Stimulated activated CD4-positive, alpha-beta T cell treated with anti-CD3 and anti-CD28 coated beads, Interleukin-4, amount 100 ng/mL, for 48 hours (primary cell): ENCODE data around the gene TBCCD1.
"Not testable (repeated sequence)": the region's sequence is repeated elsewhere in the genome, so short reads cannot be mapped to it uniquely, and the experiment has no call there.

Experiments used
- DNase-seq, 2 donors: peaks; one replicate each; pipeline ENCODE4 v3.0.0-alpha.2; 2020; ENCODE audit warnings: low read depth in 2 of 2

TBCCD1 gene

GRCh38 chr3:186520431-186520830 lies 46.7 kb downstream of the TBCCD1 start:
- DNase-seq = no peak

GRCh38 chr3:186519021-186519658 lies 48.0 kb downstream of the TBCCD1 start:
- peak in 1 of 2 donors; percentile 54 for DNase-seq

DNA sequence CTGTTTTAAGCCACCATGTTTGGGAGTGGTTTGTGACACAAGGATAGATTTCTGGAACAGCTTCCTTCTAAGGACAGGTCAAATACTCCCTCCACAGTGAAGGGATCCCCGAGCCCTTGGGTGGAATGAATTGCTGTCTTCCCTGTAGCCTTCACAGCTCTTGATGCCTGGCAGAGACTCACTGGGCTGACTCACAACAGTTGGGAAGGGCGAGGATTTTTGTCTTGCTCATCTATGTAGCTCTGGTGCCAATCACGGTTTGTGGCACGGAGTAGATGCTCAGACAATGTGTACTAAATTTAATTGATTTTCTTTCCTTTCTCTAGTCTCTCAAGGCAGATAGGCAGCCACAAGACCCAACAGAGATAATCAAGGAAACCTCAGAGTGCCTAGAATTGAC lies 49.9 kb downstream of the TBCCD1 start:
- DNase-seq = no peak

GRCh38 chr3:186516646-186517045 lies 50.5 kb downstream of the TBCCD1 start:
- no peak for DNase-seq

GRCh38 chr3:186515125-186515524 lies 52.0 kb downstream of the TBCCD1 start:
- no peak for DNase-seq

GRCh38 chr3:186514296-186515002 lies 52.7 kb downstream of the TBCCD1 start:
- peak in 1 of 2 donors; percentile 37 for DNase-seq

DNA sequence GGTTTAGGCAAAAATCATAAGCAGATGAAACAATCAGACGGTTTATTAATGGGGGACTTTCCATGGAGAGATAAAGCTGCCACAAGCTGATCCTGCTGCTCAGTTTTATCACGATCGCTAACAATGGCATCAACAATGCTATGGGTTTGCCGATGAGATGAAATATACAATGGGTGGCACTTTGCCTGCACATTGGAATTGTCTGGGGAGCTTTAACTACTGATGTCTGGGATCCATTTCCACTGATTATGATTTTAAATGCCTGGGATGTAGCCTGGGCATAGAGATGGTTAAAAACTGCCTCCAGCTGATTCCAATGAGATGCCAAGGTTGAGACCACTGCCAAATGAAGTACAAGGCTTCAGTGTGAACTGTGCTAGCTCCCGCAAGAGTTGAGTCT lies 53.8 kb downstream of the TBCCD1 start:
- DNase-seq = no peak

DNA sequence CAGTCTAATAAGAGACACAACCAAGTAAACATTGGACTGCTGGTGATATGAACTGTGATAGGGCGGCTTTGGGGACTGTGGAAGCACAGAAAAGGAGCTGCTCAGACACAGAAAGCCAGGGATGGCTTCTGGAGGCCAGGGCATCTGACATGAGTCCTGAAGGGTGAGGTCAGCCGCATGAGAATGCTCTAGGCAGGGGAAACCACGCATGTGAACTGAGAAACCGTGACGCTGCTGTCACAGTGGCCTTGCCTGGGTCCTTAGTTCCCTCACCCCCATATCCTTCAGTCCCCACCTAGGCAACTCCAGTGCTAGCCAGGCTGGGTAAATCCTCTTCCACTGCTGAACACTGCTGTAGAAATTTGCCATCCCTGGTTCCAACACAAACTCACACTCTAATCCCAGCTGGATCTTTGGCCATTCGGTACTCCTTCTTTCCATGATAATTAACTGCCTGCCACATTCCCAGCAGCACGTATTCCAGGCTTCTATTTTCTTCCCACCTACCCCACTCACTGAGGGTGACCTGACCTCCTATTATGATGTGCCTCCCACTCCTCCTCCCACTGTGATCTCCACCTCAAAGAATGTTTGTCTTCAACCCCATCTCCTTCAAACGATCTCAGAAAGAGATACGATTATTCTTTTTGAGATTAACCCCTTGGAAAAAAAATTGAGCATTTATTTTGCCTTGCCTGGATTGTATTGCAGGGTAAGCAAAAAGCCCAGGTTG lies 54.4 kb downstream of the TBCCD1 start:
- DNase-seq = no peak

- DNase-seq = no peak
Measured at GRCh38 chr3:186511702-186512101, 55.4 kb downstream of the TBCCD1 start.

DNA sequence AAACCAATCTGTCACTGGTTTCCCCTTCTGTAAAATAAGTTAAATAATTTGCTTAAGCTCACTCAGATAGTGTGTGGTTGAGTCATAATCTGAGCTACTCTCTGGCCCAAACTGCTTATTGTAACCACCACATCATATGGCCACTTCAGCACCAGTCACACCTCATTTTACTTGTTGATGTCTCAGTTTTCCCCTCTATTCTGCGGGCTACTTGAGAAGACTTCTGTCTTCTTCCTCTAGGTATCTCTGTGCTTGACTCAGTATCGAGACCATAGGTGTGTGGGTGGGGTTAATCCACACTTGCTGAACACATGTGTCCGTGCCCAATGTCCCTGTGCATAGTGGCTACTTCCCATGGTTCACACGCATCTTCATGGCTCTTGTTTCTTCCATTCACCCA lies 55.9 kb downstream of the TBCCD1 start:
- no peak for DNase-seq

DNA sequence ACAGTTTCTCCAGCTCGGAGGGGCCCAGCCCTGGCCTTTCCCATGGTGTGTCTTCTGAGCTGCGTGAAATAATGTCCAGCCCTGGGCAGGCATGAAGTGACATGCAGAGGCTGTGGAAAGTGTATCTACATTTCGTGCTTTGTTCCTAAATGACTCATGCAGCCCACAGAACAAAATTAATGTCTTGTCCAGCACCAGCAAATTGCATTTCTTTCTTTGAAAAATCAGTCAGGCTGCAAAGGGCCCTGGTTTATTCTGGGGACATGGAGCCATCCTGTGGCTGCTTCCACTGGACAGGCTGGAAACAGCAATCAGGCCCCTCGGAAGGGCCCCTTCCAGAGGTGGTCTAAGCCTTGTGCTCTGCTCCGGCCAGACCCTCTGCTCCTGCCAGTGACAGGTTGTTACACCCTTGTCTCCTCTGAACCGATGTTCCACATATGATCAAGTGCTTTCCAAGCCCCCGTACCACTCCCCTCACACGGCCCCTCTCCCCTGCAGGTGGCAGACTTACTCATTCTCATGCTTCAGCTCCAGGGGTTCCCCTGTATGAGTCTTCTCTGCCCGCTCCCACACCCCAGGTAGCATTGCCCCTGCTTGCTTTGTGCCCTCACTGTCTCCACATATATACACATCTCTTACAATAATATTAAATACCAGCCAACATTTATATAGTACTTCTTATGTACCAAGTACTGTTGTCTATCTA lies 56.6 kb downstream of the TBCCD1 start:
- DNase-seq = no peak

DNA sequence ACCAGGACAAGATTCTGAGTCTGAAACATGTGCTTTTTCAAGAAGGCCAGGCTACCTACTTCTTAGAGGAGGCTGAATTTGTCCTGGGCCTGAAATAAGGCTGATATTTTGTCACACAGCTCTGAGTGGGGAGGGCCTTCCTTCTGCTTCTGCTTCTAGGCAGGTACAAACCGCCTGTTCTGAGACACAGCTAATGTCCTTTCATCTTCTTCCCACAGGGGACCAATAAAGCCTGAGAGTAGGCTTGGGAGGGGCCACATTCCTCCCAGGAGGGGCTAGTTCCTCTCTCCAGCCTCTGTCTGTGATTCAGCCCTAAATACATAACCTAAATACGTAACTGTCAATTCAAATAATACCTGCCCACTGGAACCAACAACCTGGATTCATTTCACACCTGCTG lies 57.7 kb downstream of the TBCCD1 start:
- DNase-seq = no peak

GRCh38 chr3:186506857-186507256 lies 60.3 kb downstream of the TBCCD1 start:
- DNase-seq = peak in 1 of 2 donors; percentile 30

DNA sequence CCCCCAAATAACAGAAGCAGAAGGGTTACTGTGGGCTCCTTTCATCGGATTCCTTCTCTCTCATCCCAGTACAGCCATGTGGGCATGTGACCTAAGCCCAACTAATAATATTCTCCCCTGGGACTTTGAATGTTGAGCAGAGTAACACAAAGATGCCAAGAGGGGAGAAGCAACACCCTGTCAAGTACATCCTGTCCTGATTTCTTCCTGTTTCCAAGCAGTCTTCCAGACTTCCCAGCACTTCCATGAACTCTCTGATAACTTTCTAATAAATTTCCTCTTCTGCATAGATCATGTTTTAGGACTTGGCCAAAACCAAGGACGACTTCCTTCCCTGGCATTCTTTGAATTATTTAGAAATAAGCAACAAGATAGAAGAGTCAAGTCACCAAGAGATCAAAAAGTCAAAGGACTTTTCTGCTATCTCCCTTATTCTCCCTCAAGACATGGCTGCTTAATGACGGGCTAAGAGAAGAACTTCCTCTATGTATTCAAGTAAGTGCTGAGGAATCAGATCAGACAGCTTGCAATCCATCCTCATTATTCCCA lies 60.9 kb downstream of the TBCCD1 start:
- DNase-seq = no peak

DNA sequence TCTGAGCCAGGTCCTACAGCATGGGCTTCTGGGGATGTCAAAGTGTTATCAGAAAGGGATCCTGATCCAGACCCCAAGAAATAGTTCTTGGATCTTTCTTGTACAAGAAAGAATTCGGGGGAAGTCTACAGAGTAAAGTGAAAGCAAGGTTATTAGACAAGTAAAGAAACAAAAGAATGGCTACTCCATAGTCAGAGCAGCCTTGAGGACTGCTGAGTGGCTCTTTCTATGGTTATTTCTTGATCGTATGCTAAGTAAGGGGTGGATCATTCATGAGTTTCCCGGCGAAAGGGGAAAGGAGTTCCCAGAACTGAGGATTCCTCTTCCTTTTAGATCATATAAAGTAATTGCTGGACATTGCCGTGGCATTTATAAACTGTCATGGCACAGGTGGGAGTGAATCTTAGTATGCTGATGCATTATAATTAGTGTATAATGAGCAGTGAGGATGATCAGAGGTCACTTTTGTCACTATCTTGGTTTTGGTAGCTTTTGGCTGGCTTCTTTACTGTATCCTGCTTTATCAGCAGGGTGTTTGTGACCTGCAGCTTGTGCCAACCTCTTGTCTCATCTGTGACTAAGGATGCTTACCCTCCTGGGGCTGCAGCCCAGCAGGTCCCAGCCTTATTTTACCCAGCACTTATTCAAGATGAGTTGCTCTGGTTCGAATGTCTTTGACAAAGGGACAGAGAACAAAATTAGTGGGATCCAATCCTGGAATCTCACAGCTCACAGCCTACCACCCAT lies 64.0 kb downstream of the TBCCD1 start:
- DNase-seq = no peak

- no peak for DNase-seq
Measured at GRCh38 chr3:186502138-186502948, 64.8 kb downstream of the TBCCD1 start.

GRCh38 chr3:186499949-186500348 lies 67.2 kb downstream of the TBCCD1 start:
- not testable (repeated sequence) for DNase-seq

DNA sequence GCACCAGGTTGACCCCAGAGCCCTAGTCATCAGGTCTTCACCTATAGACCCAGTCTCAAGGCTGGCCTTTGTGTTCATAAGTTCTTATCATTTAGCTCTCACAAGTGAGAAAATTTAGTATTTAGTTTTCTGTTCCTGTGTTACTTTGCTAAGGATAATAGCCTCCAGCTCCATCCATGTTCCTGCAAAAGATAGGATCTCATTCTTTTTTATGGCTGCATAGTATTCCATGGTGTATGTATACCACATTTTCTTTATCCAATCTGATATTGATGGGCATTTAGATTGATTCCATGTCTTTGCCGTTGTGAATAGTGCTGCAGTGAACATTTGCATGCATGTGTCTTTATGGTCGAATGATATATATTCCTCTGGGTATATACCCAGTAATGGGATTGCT lies 69.1 kb downstream of the TBCCD1 start:
- not testable (repeated sequence) for DNase-seq

DNA sequence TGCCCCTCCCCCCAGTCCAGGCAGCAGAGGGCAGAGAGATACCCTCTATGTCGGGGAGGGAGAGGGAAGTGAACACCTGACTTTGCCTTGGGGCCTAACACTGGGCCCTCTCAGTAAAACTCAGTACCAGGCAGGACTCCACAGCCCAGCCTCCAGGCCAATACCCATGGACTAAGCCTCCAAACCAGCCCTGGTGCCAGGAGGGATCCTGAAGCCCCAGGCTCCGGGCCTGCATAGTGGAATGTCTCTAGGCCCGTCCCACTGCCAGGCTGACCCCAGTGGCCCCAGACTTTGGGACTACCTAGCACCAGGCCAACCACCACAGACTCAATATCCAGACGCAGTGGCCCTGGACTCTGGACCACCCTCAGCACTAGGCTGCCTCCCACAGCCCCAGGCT lies 69.5 kb downstream of the TBCCD1 start:
- no peak for DNase-seq

DNA sequence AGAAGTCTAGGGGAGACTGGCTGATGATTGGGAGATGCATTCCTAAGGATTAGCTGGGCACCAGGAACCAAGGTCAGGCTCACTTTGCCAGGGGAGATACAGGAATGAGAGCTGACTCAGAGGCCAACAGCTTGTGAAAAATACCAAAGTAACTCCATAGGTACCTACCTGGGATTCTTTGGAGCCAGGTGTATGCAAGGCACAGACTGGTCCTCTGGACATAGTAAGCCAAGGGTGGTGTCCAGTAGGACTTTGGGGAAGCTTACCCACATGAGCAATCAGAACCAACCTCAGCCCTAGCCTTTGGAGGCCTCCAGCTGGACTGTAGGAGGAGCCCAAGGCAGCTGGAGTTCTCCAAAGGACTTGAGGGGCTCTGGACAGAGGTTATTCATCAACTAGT lies 70.5 kb downstream of the TBCCD1 start:
- no peak for DNase-seq
